GM19468 (cell line): ENCODE data around the gene MXRA8.

Experiments
- ATAC-seq: cut with Tn5 transposase; IDR thresholded peaks from one replicate; pipeline ENCODE4 v1.9.1; 2021; ENCODE audit warnings: mild to moderate bottlenecking, moderate library complexity, moderate number of reproducible peaks; ENCODE audit not compliant: unreplicated experiment; ENCODE audit errors: extremely low read depth

The MXRA8 gene

GRCh38 chr1:1352786-1353388 lies 5.5 kb downstream of the MXRA8 start:
- ATAC-seq, result no peak

- no peak for ATAC-seq
Measured at GRCh38 chr1:1351511-1352427, 6.6 kb downstream of the MXRA8 start.

DNA sequence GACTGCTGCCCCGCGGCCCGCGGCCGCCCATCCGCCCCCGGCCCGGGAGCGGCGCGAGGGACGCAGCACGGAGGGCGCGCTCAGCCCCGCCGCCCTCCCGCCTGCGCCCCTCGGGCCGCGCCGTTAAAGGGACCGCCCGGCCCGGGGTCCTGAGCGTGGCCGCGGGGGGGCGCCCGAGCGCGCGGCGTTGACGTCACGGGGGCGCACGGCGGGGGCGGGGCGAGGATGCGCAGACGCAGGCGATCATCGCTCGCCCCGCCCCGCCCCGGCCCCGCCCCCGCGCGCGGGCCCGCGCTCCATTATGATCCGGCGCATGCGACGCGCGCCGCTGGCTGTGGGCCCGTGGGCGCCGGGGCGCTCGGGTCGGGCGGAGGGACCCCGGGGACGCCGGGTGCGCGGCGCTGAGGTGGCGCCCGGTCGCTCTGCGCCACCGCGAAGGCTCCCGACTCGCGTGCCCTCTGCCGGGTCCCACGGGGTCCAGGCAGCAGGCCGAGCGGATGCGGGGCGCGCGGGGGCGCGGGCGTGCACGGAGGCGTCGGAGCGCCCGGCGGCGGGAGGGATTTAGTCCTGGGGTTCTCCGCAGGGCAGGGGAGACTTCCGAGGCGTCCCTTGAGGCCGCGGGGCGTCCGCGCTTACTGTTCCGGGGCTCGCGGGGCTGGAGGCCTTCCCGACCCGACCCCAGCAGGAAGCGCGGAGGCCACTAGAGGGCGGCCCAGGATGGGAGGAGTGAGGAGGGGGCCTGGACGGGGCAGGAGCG lies 8.9 kb downstream of the MXRA8 start, which contains the start of gene DVL1:
Gene DVL1, minus strand, starts transcription at position 163 of the 757 bp plus-strand sequence. CDS start 353 bp downstream, outside the sequence.
- peak; percentile 63 for ATAC-seq

- no peak for ATAC-seq
Measured at GRCh38 chr1:1348420-1349255, 9.7 kb downstream of the MXRA8 start.

GRCh38 chr1:1347663-1348419 lies 10.5 kb downstream of the MXRA8 start:
- no peak for ATAC-seq

GRCh38 chr1:1347026-1347595 lies 11.2 kb downstream of the MXRA8 start:
- ATAC-seq, result no peak

GRCh38 chr1:1346501-1346890 lies 11.9 kb downstream of the MXRA8 start:
- no peak for ATAC-seq

- no peak for ATAC-seq
Measured at GRCh38 chr1:1345860-1346500, 12.4 kb downstream of the MXRA8 start.

DNA sequence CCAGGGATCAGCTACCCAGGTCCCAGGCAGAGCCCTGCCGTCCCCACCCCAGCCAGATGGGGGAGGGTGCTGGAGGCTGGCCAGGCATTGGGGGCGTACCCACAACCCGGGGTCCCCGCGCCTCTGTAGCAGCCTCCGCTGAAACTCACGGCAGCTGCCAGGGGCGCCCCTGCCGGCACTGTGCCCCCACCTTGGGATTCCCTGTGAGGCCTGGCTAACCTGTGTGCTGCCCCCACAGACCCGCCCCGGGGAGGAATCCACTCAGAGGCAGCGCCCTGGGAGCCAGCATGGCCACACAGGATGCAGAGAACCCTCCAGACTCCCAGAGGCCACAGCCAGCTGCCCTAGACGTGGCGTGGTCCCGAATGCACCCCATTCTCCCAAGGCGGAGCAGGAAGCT lies 13.0 kb downstream of the MXRA8 start:
- no peak for ATAC-seq

- no peak for ATAC-seq
Measured at GRCh38 chr1:1344655-1345361, 13.5 kb downstream of the MXRA8 start.

DNA sequence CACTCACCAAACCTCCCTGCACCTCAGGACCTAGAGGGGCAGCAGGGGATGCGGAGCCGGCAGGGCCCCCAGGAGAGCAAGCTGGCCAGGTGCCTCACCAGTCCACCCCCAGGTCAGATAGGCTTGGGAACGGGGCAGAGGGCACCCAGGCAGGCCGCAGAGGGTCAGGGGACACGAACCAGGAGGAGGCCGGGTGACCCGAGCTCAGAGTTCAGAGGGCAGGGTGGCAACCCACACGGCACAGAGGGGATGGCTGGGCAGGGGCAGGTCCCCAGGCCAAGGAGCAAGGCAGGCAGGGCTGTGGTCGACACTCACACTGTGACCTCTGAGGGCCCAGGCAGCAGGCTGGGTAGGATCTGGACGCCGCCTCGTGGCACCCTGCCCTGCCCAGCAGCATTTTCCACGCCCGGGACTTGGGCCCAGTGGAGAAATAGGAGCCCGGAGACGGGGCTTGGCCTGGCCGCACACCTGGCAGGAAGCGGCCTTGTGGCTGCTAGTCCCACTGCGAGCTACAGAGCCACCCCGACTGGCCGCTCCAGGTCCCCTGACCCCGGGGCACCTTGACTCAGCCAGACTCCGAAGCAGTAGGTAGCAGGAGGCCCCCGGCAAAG lies 14.4 kb downstream of the MXRA8 start:
- no peak for ATAC-seq

- ATAC-seq, result no peak
Measured at GRCh38 chr1:1342584-1343115, 15.7 kb downstream of the MXRA8 start.

DNA sequence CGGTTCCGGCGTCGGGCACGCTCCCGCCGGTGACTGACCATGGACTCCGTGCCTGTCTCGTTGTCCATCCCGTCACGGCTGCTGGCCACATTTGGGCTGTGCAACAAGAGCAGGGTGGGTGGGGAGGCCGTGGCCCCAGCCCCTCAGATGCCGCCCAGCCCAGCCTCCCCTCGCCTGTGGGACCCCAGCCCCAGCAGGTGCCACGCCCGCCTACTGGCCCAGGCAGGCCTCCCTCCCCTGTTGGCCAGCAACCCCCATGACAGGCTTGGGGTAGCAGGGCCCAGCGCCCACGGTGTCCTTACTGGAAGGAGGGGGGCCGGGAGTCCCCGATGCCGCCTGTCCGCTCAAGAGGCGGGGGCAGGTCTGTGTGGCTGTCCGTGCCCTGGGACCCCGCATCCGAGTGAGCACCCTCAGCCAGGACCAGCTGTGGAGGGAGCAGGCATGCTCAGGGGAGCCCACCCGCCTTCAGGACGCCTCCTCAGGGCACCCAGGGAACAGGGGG lies 16.2 kb downstream of the MXRA8 start:
- no peak for ATAC-seq

DNA sequence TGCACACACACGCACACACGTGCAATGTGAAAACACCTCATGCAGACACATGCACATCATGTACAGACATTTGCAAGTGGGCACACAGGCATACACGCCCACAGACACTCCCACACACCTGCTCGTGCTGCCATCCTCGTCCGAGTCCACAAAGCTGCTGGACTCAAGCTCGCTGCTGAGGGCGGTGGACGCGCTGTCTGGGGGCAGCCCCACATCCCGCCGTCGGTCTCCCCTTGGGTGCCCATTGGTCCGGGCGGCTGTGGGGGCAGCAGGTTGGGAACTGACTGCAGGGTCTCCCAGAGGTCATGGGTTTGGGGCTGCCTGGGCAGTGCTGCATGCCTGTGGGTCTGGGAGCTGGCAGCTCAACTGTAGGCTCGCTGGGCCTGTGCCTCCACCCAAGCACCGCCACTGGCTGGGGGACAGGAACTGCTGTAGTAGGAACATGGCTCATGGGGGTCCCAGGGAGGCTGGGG lies 16.8 kb downstream of the MXRA8 start:
- ATAC-seq, result no peak

- no peak for ATAC-seq
Measured at GRCh38 chr1:1340791-1341548, 17.4 kb downstream of the MXRA8 start.

- no peak for ATAC-seq
Measured at GRCh38 chr1:1340185-1340584, 18.2 kb downstream of the MXRA8 start.
